HG02759 (cell line): ENCODE data around the gene KCNH8.

Experiments
- ATAC-seq: cut with Tn5 transposase; IDR thresholded peaks from one replicate; pipeline ENCODE4 v1.9.1; 2021; ENCODE audit warnings: mild to moderate bottlenecking, moderate library complexity; ENCODE audit not compliant: unreplicated experiment

KCNH8 gene

DNA sequence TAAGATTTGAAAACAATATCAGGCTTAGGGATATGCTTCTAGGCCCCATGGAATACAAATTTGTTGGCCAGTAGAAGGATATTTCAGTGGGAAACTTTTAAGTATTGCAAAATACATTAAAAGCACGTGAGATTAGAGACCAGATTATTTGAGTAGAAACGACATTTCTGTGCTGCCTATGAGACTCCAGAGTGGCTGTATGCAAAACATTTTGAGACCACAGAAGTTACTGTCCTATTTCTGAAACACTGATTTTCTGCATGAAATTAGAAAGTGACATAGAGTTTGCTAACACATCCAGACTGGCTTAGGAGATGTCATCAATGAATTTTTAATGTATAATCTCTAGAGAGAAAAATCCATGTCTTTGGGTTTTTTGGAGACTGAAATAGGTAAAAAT is 99.8 kb downstream of the KCNH8 start:
- ATAC-seq = no peak

DNA sequence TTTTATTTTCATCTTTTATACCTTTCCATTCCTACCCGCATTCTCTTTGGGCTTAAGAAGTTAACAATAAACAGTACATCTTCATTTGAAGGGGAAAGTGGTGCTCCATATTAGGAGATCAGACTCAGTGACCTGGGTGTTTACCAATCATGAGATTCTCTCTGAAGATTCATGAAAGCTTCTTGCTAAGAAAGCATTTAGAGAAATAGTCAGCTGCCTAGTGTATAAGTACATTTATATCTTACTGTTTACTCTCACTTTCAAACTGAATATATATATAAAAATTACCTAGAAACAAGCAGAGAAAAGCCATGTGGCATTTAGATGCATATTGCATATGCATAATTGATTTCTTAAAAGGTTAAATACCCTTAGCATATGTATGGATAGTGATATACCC is 100.5 kb downstream of the KCNH8 start:
- ATAC-seq = no peak

DNA sequence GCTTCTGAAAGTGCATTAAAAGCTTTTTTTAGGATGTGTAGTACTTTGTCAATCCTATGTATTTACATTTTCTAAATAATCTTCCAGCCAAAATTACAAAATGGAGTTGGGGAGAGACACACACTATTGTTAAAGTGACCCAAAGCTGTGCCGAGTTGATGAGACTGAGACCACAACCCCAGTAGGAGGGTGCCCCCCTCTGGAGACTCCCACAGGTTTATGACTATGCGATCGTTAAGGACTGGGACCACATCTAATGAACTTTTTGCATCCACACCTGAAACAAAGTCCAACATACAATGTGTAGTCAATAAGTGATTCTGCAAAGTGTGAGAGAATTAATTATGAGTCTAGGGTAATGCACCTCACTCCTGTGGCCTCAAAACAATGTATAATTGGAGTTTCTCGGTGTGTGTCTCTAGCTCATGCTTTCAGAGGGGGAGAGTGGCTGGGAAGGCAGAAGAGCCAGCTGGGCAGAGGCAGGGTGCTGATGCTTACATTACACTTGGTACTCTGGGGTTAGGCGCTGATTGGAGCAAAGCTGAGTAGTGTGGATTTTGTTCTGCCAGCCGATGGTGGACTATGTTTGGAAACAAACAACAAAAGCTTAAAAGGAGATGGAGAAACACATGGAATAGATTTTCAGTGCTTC is 102.8 kb downstream of the KCNH8 start:
- ATAC-seq = no peak

DNA sequence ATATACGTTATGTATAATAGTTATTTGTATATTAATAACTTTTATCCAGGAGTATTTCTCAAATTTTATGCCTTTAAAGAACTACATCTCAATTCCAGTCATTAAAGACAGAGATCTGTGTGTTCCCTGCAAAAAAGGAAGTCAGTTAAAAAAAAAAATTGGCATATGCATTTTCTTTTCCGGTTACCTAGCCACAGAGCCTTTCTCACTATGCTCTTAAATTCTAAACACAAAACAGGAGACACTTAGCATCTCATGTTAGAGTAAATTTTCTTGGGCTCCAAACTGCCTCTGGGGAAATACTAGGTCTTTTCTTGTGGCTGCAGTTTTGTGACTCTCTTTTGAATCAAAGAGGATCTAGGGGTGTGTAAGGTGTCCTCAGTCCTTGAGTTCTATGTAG is 105.9 kb downstream of the KCNH8 start:
- ATAC-seq = no peak

GRCh38 chr3:19254784-19255338 is 106.6 kb downstream of the KCNH8 start:
- no peak for ATAC-seq

- ATAC-seq = no peak
These were observed 108.0 kb downstream of the KCNH8 start for GRCh38 chr3:19256313-19256712.

GRCh38 chr3:19263606-19264005 is 115.3 kb downstream of the KCNH8 start:
- ATAC-seq = no peak

- ATAC-seq = no peak
These were observed 116.1 kb downstream of the KCNH8 start for GRCh38 chr3:19264424-19264823.

DNA sequence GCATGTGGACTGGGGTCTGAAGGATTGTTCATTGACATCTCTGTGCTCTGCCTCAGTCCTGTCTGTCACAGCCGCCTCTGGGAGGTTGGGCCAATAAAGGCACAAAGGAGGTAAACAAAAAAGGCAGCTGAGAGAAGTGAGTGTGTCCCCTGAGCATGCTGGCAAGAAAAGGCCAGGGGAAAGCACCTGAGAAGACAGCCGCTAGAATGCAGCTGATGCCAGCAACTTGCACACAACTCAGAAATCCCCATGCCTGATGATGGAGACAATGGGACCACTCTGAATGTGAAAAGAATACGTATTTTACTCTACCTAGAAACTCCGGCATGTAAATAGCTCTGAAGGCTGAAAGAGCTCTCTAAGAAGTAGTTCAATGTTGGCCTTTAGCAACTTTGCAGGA is 118.7 kb downstream of the KCNH8 start:
- no peak for ATAC-seq

- ATAC-seq = no peak
These were observed 122.2 kb downstream of the KCNH8 start for GRCh38 chr3:19270481-19270880.

- ATAC-seq = no peak
These were observed 124.0 kb downstream of the KCNH8 start for GRCh38 chr3:19272296-19272695.

- no peak for ATAC-seq
These were observed 124.8 kb downstream of the KCNH8 start for GRCh38 chr3:19273091-19273490.

GRCh38 chr3:19274576-19274975 is 126.3 kb downstream of the KCNH8 start:
- ATAC-seq = no peak

GRCh38 chr3:19284974-19285373 is 136.7 kb downstream of the KCNH8 start:
- no peak for ATAC-seq

DNA sequence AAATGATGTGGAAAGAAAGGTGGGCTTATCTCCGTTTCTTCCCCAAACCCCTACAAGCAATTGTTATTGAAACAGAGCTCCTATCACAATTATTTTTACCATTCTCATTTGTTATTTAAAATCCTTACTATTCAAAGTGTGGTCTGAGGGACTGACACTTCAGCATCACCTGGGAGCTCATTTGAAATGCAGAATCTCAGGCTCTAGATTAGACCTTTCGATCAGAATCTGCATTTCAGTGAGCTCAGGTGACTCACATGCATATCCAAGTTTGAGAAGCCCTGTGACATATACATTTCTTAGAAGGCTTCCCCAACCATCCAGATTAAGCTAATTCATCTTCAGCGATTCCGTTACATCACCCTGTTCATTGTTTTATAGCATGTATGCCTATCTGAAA is 145.0 kb downstream of the KCNH8 start:
- no peak for ATAC-seq

GRCh38 chr3:19295208-19295607 is 146.9 kb downstream of the KCNH8 start:
- ATAC-seq = no peak

DNA sequence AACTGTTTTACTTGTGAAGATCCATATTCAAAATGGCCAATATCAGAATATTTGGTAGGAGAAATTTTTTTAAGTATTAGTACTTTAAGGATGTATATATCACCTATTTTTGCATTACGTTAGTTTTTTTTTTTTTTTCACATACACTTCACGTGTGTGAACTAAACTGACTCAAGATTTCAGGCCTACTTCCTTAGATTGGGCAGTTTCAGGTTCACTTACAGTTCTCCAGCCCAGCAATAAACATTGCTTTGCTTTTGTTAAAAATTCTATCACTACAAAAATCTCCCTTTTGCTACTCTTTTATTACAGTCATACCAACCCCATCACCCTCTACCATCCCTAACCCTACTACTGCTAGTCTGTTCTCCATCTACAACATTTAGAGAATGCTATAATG is 183.6 kb downstream of the KCNH8 start:
- no peak for ATAC-seq

- ATAC-seq = no peak
These were observed 185.8 kb downstream of the KCNH8 start for GRCh38 chr3:19334120-19334519.

DNA sequence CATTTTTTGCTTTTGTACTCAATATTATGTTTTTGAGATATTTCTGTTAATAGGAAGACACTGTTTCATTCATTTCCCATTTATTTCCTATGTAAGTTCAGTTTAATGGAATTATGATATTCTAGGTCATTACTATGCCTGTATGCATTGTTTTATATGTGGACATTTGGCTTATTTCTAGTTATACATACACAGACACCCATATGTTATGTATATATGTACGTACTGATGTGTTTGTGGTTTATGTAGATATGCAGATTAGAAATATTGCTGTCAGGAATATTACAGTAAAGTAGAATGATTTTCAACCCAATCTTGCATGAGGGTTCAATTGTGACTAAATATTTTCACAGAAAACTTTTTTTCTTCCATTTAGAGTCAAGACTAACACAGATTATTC is 190.5 kb downstream of the KCNH8 start:
- ATAC-seq = no peak

DNA sequence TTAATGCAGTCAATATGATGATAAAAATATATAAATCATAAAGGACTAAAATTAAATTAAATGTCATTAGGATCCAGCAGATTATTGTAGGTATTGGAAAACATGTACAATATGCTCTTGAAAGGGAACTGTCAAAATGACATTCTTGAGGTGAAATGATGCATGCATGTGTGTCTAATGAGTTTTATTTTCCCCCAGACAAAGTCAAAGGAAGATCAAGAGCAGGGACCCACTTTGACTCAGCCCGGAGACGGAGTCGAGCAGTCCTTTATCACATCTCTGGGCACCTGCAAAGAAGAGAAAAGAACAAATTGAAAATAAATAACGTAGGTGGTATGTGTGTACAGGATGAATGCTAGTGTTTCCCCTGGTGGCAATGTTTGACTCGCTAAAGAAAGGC is 194.1 kb downstream of the KCNH8 start:
- no peak for ATAC-seq

DNA sequence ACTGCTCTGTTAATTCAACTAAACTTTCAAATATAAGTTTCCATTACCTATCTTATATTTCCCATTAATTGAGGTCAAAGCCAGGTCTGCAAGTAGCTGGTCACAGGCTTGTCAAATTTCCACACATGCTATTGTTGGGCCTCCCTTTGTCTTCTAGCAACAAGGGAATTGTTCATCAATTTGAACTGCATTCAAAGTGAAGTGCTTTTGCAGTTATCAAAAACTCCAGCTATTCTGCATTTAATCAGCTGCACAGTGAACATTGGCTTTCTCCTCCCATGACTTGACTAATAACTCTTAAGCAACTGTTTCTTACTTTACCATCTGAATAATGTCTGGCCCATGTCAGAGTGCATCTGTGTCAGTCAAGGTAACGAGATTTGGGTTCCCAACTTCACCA is 198.4 kb downstream of the KCNH8 start:
- no peak for ATAC-seq

- no peak for ATAC-seq
These were observed 199.4 kb downstream of the KCNH8 start for GRCh38 chr3:19347671-19348070.

GRCh38 chr3:19348500-19348899 is 200.2 kb downstream of the KCNH8 start:
- ATAC-seq = no peak
